Urinary bladder (tissue), 4 donors: ENCODE measurements around the gene SERPINB11. TPM values are rescaled to one million over a fixed set of nuclear protein-coding genes. Genes with fewer than 3 reads are reported as not detected.
"Not testable (repeated sequence)": the region's sequence is repeated elsewhere in the genome, so short reads cannot be mapped to it uniquely, and the experiment has no call there.

Experiments
- DNase-seq: peaks from one replicate; pipeline ENCODE4 v3.0.0-alpha.2; 2015; ENCODE audit errors: extremely low spot score
- H3K27ac ChIP-seq: one replicate; pipeline ENCODE4 v1.5.1; 2013; ENCODE audit warnings: low read depth, mild to moderate bottlenecking, moderate library complexity
- H3K36me3 ChIP-seq: one replicate; pipeline ENCODE4 v1.6.1; 2013; ENCODE audit warnings: mild to moderate bottlenecking, moderate library complexity; ENCODE audit not compliant: insufficient read depth
- H3K4me1 ChIP-seq: one replicate; pipeline ENCODE4 v1.6.1; 2013; ENCODE audit warnings: mild to moderate bottlenecking, moderate library complexity; ENCODE audit not compliant: insufficient read depth
- H3K4me3 ChIP-seq: one replicate; pipeline ENCODE4 v1.5.1; 2013; ENCODE audit warnings: low read depth, low read length
- WGBS: extraction: QIAGEN DNeasy Blood & Tissue Kit; methylation state at CpG from one replicate; pipeline ENCODE4 v1.1.7; 2013; 5-methylcytosine and 5-hydroxymethylcytosine counted together
- polyA plus RNA-seq: library from polyadenylated mRNA; stranded (reverse); fragments of 200-250 nt; gene quantifications from one replicate; pipeline ENCODE4 v1.2.3, GENCODE V29; 2013
- total RNA-seq: library from RNA; depleted of rRNA; stranded (reverse); fragments of >200 nt; gene quantifications from one replicate; pipeline ENCODE4 v1.2.3, GENCODE V29; 2014
- donor health status: healthy with polysubstance abuse.
- donor health status: healthy.

SERPINB11 gene
- total and polyA plus RNA-seq, 2 donors = 3.5 TPM; not detected in 1

DNA sequence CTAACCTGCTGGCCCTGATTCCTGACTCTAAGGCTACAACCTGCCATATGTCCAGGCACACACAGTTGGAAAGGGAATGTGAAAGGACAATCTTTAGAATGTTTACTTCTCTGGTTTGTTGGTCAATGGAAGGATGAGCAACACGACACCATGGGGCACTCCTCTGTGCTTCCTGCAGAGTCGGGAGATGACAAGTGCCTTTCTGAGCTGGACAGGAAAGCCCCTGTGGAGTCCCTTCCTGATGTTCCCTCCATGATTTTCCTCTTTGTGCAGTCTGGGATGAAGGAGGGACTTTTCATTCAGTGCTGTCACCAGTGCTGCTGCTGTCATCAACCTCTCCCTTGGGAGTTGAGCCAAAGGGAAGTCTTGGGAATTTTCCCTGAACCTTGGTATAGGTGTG lies 49.9 kb downstream of the SERPINB11 start:
- no peaks in the 10 kb centered on the region for H3K4me1 ChIP-seq
- no peak overlapping the region for H3K4me3 ChIP-seq
- no peaks in the 10 kb centered on the region for H3K36me3 ChIP-seq
- WGBS = 82% methylated on average over 2 of the region's 2 CpGs
- DNase-seq = no peak
- H3K27ac ChIP-seq = no peak overlapping the region

DNA sequence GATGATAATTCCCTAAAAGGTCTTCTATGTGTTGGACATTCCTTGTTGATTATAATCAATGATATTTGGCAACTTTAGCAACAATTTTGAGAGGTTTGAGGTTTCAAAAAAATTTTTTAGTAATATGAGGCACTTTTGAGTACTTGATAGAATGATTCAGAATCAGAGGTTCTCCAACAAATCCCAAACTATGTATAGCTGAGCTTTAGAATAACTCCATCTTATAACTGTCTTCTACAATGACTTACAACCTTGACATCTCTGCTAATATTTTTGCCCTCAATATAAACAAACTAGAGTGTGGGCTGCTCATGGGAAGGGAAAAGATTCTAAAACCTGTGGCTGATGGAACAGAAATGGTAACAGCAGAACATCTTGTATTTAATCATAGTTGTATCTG lies 50.9 kb downstream of the SERPINB11 start:
- no peaks in the 10 kb centered on the region for H3K36me3 ChIP-seq
- no peak overlapping the region for H3K27ac ChIP-seq
- no peak for DNase-seq
- no peak overlapping the region for H3K4me3 ChIP-seq
- H3K4me1 ChIP-seq = no peaks in the 10 kb centered on the region

DNA sequence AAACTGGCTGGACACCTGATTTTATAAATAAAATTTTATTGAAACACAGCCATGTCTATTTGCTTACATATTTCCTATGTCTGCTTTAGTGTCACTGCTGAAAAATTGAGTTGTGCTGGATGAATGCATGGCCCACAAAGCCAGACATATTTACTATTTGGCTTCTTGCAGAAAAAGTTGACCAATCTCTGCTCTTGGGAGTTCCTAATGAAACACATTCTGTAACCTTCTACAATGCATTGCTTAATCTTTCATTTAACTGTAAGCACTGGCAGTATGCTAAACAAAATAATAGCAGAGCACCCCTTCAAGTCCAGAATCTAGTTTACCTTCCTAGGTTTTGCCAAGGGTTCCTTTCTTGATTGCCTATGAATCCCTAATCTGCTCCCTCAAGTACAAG lies 54.8 kb downstream of the SERPINB11 start:
- H3K4me1 ChIP-seq = no peaks in the 10 kb centered on the region
- no peak overlapping the region for H3K4me3 ChIP-seq
- no peak overlapping the region for H3K27ac ChIP-seq
- no peaks in the 10 kb centered on the region for H3K36me3 ChIP-seq
- no peak for DNase-seq

DNA sequence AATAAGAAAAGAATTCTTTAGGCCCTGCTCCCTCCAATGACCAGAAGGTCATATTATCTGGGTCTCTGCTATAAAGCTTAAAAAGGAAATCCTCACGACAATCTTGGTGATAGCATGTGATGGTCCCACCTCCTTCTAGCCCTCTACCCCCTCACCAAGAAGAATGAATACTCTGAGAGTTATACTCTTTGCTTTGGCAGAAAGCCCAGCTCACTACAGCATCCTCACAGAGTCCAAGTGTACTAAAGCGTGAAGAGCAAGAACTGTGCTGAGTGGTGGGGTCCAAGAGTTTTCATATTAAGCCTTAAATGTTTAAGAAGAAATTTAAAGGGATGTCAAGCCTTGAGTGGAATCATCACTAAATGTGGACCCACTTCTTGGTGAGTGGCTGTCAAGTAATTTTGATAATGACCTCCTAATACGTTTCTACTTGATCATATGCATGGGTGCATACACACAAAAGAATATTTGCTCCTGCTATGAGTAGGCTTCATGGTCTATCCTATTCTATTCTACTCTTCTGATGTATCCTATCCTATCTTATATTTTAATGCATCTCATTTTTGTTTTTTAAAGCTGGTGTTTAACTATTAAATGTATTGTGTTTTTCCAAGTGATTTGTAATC lies 56.0 kb downstream of the SERPINB11 start:
- Histone ChIP-seq H3K4me3 (no peak overlapping the region), H3K36me3 (no peaks in the 10 kb centered on the region), H3K27ac (no peak overlapping the region), H3K4me1 (no peaks in the 10 kb centered on the region)
- no peak for DNase-seq
- WGBS = 70% methylated on average over 3 of the region's 3 CpGs

DNA sequence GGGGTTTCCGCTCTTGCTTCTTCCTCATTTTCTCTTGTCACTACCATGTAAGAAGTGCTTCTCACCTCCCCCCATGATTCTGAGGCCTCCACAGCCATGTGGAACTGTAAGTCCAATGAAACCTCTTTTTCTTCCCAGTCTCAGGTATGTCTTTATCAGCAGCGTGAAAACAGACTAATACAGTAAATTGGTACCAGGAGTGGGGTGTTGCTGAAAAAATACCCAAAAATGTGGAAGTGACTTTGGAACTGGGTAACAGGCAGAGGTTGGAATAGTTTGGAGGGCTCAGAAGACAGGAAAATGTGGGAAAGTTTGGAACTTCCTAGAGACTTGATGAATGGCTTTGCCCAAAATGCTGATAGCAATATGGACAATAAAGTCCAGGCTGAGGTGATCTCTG lies 57.0 kb downstream of the SERPINB11 start:
- not testable (repeated sequence) for H3K27ac ChIP-seq, H3K4me3 ChIP-seq, H3K4me1 ChIP-seq, DNase-seq, H3K36me3 ChIP-seq
- 99% methylated on average over 2 of the region's 2 CpGs for WGBS

DNA sequence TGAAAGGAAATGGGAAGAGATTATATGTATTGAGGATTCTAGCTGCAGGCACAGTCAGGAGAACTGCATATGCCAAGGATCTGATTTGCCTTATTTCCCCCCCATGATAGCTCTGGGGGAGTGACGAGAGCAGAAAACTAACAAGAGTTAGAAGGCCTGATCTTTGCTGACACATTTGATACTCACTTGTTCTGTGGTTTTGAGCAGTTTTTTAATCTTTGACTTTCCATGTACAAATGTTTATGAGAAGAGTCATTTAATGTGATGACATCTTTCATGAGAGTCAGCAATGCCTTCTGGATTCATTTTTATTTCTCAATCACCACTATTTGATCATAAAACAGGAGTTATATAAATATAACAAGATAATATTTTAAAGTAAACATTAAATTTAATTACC lies 59.8 kb downstream of the SERPINB11 start:
- Histone ChIP-seq H3K27ac (no peak overlapping the region), H3K4me1 (no peaks in the 10 kb centered on the region), H3K36me3 (no peaks in the 10 kb centered on the region), H3K4me3 (no peak overlapping the region)
- no peak for DNase-seq
- 81% methylated on average over 1 of the region's 1 CpG for WGBS

DNA sequence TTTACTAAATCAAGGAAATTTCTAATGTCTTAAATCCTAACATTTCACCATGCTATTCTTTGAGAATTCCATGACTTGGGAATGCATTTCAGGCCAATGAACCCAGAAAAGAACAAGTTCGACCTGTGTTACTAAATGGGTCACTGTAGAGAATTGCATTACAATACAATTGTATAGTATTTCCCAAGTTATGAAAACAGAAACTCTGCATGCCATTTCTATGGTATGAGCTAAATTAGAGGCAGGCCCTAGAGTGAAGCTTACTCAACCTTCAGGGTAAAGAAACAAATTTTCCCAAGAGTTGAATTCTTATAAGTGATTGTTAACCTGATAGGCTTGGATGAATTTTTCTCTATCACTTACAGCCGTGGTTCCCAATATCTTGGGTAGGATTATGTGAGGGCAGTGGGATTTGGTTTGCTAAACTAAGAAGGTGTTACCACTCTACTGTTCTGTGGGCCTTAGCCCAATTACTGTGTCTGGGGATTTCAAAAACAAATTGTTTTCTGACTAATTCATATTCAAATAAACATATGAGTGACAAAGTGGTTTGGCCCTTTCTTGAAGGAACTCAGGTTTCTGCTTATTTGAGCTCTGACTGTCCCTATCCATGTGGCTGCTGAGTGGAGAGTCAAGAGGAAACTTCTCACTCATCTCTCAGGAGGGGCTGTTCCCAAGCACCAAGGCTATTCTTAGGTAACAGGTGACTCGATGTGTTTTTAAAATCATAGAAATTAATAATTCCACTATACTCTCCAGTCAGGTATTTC lies 61.3 kb downstream of the SERPINB11 start:
- Histone ChIP-seq H3K4me3 (no peak overlapping the region), H3K4me1 (no peaks in the 10 kb centered on the region), H3K27ac (no peak overlapping the region), H3K36me3 (no peaks in the 10 kb centered on the region)
- no peak for DNase-seq
- WGBS = 88% methylated on average over 3 of the region's 3 CpGs

DNA sequence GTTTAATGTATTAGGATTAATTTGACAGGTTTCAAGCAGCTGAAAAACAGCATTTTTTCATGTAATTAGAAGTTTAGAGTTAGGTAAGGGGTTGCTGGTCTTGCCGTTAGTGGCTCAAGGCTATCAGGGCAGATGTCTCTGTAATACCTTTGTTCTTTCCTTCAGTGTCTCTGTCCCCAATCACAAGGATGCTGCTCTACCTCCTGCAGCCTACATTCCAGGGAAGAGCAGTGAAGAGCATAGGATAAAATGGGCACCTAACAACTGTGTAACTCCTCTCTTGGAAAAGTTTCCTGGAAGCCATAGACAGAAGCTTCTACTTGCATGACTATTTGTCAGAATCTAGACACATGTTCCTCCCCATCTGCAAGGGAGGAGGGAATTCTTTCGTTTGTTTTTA lies 63.1 kb downstream of the SERPINB11 start:
- WGBS = 78% methylated on average over 2 of the region's 2 CpGs
- Histone ChIP-seq H3K27ac (no peak overlapping the region), H3K4me3 (no peak overlapping the region), H3K36me3 (no peaks in the 10 kb centered on the region), H3K4me1 (no peaks in the 10 kb centered on the region)
- DNase-seq = no peak

Other genes with a start within 250 kb of the SERPINB11 start
- gene SERPINB5, start 226.0 kb upstream of the SERPINB11 start, total RNA-seq = 27.1 TPM
- gene SERPINB5, start 226.0 kb upstream of the SERPINB11 start, polyA plus RNA-seq = 5.6 TPM
- not detected for gene SERPINB12, start 160.6 kb upstream of the SERPINB11 start, total RNA-seq
- not detected for gene SERPINB12, start 160.6 kb upstream of the SERPINB11 start, polyA plus RNA-seq
- gene SERPINB13, start 115.6 kb upstream of the SERPINB11 start, total RNA-seq = 1.7 TPM
- gene SERPINB13, start 115.6 kb upstream of the SERPINB11 start, polyA plus RNA-seq = not detected
- gene SERPINB4, start 58.7 kb upstream of the SERPINB11 start, total RNA-seq = not detected
- gene SERPINB4, start 58.7 kb upstream of the SERPINB11 start, polyA plus RNA-seq = not detected
- gene SERPINB3, start 41.1 kb upstream of the SERPINB11 start, total RNA-seq = 0.16 TPM
- not detected for gene SERPINB3, start 41.1 kb upstream of the SERPINB11 start, polyA plus RNA-seq
- not detected for gene SERPINB7, start 72.5 kb downstream of the SERPINB11 start, total RNA-seq
- not detected for gene SERPINB7, start 72.5 kb downstream of the SERPINB11 start, polyA plus RNA-seq
- gene SERPINB2, start 184.7 kb downstream of the SERPINB11 start, total RNA-seq = not detected
- not detected for gene SERPINB2, start 184.7 kb downstream of the SERPINB11 start, polyA plus RNA-seq
- 0.21 TPM for gene SERPINB10, start 205.0 kb downstream of the SERPINB11 start, total RNA-seq
- not detected for gene SERPINB10, start 205.0 kb downstream of the SERPINB11 start, polyA plus RNA-seq
- 0.11 TPM for gene HMSD, start 246.3 kb downstream of the SERPINB11 start, total RNA-seq
- gene HMSD, start 246.3 kb downstream of the SERPINB11 start, polyA plus RNA-seq = not detected